IPS-15b (cell line): ENCODE results near the gene PNLIPRP1.

Source experiments
- H3K27me3 ChIP-seq: one replicate; pipeline ENCODE4 v1.6.1; 2013; ENCODE audit warnings: low read length; ENCODE audit not compliant: control insufficient read depth, insufficient read depth
- H3K36me3 ChIP-seq: one replicate; pipeline ENCODE4 v1.6.1; 2013; ENCODE audit warnings: low read length; ENCODE audit not compliant: control insufficient read depth, insufficient read depth
- H3K4me1 ChIP-seq: one replicate; pipeline ENCODE4 v1.6.1; 2013; ENCODE audit warnings: mild to moderate bottlenecking, low read length; ENCODE audit not compliant: control insufficient read depth, insufficient read depth
- H3K4me3 ChIP-seq: one replicate; pipeline ENCODE4 v1.5.1; 2013; ENCODE audit warnings: low read depth, low read length
- H3K9ac ChIP-seq: one replicate; pipeline ENCODE4 v1.6.1; 2013; ENCODE audit warnings: low read depth, mild to moderate bottlenecking, low read length
- H3K9me3 ChIP-seq: one replicate; pipeline ENCODE4 v1.6.1; 2013; ENCODE audit warnings: mild to moderate bottlenecking, low read length; ENCODE audit not compliant: control insufficient read depth, insufficient read depth

Gene PNLIPRP1

DNA sequence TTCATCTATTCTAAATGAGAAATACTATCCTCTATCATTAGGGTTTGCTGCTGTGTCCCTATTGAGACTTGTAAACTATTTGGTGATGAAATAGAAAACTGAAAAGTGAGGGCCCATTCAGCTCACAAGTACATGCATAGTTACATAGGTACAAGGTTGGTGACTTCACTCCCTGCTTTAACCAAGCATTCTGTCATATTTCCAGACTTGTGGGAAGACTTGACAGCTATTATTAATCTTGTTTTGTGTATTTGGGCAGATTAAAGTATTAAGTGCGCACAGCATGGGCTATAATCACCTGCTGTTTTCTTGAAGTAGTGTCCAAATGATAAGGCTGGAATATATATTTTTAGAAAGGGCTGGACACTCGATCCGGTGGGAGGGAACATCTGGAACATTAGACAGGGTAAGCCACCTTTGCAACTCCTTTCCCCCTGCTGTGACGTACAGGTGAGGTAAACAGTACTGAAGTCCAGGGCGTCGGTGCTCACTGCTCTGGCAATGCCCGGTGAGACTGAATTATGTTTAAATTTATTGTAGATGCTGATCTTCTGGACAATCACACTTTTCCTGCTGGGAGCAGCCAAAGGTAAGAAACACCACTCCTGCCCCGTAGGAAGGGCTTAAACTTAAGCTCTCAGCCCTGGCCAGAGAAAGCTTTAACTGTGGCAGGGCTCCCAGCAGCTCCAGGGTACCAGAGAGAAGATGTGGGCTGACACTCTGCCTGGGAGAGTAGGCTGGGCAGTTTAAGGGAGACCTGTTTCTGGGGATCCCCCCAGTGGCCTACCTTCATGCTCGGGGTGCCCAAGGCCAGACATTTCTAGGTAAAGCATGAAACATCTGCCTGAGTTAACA is at the start of gene PNLIPRP1:
TSS of gene PNLIPRP1 (plus strand) at position 370 of the 855 bp plus-strand sequence. CDS start at position 541, 171 bp downstream.
- Histone ChIP-seq H3K9ac (no peak within 1 kb of the TSS), H3K4me3 (no peak within 1 kb of the TSS), H3K4me1 (no peaks in the 10 kb centered on the region), H3K9me3 (no peaks in the 10 kb centered on the region), H3K36me3 (no peaks in the 10 kb centered on the region), H3K27me3 (no peaks in the 10 kb centered on the region)

DNA sequence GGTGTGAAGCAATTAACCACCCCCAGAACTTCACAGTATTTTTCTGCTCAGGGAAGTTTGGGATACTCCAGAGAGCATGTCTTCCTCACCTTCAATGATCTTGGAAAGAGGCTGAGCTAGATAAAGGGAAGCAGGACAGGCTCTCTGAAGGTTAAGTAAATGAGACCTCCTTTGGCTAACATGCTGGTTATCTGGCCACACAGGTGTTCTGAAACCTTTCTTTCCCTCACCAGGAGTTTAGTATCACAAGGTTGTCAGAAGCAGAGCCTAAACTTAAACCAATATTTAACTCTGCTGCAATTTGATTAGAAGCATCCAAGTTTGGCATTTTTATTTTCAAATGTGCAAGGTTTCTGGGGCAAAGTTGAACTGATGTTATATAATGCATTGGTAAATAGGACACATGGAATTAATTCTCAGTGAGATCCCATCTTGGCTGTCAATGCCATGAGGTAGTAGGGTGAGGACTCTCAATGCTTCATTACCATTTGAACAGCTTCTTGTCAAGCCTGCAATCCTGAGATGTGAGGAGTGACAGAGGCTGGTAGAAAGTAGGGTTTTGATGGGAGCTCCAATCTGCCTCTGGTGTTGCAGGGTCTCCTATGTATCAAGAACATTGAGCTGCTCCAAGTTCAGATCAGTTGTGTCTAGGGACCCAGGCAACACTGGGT is 48.6 kb upstream of the PNLIPRP1 start:
- H3K36me3 ChIP-seq, result no peaks in the 10 kb centered on the region
- H3K9ac ChIP-seq, result no peak overlapping the region
- H3K27me3 ChIP-seq, result no peaks in the 10 kb centered on the region
- H3K4me1 ChIP-seq, result peaks cover 4% of the 10 kb centered on the region
- no peaks in the 10 kb centered on the region for H3K9me3 ChIP-seq
- H3K4me3 ChIP-seq, result no peak overlapping the region

GRCh38 chr10:116545122-116545521 is 45.6 kb upstream of the PNLIPRP1 start:
- no peak overlapping the region for H3K4me3 ChIP-seq
- no peaks in the 10 kb centered on the region for H3K9me3 ChIP-seq
- H3K36me3 ChIP-seq, result no peaks in the 10 kb centered on the region
- H3K4me1 ChIP-seq, result peaks cover 4% of the 10 kb centered on the region
- H3K9ac ChIP-seq, result no peak overlapping the region
- H3K27me3 ChIP-seq, result no peaks in the 10 kb centered on the region

DNA sequence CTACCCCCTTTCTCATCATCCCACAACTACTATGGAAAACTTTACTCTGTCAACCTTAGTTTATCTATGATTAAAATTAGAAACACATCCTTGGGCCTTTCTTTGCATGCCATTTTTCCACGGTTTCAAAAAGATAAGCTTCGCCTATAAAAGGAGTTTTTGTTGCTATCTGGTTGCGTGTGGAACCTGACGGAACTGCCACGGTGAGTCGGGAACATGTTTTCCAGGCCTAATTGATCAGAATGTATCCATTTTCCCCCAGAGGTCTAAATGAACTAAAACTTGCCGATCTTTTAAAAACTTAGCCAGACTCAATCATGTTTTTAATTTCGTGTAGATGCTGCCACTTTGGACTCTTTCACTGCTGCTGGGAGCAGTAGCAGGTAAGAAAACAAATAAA is 45.0 kb upstream of the PNLIPRP1 start, which contains the start of gene PNLIP:
TSS of gene PNLIP (plus strand) at position 176 of the 400 bp plus-strand sequence. CDS start at position 338, 162 bp downstream.
- no peak within 1 kb of the TSS for H3K9ac ChIP-seq
- H3K4me1 ChIP-seq, result peaks cover 4% of the 10 kb centered on the region
- no peaks in the 10 kb centered on the region for H3K9me3 ChIP-seq
- no peak within 1 kb of the TSS for H3K4me3 ChIP-seq
- H3K36me3 ChIP-seq, result no peaks in the 10 kb centered on the region
- no peaks in the 10 kb centered on the region for H3K27me3 ChIP-seq

DNA sequence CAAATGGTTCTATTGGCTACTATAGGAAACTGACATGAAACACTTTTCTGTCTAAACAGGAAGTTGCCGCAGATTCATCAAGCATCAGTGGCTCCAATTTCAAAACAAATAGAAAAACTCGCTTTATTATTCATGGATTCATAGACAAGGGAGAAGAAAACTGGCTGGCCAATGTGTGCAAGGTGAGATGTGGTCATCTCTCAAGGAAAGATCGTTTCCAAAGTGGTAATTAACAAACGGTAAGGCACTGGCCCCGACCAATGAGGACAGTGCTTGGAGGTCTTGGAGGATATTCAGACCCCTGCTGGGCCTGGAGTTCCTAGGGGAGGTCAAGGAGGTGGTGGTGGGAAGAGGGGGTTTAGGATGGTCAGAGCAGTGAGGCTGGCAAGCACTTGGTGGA is 42.5 kb upstream of the PNLIPRP1 start:
- H3K9me3 ChIP-seq, result no peaks in the 10 kb centered on the region
- no peaks in the 10 kb centered on the region for H3K36me3 ChIP-seq
- no peaks in the 10 kb centered on the region for H3K4me1 ChIP-seq
- H3K27me3 ChIP-seq, result no peaks in the 10 kb centered on the region
- no peak overlapping the region for H3K4me3 ChIP-seq
- no peak overlapping the region for H3K9ac ChIP-seq

- no peaks in the 10 kb centered on the region for H3K9me3 ChIP-seq
- no peaks in the 10 kb centered on the region for H3K36me3 ChIP-seq
- no peak overlapping the region for H3K4me3 ChIP-seq
- H3K4me1 ChIP-seq, result peaks cover 4% of the 10 kb centered on the region
- H3K27me3 ChIP-seq, result no peaks in the 10 kb centered on the region
- no peak overlapping the region for H3K9ac ChIP-seq
Observed at GRCh38 chr10:116553378-116553980, 37.3 kb upstream of the PNLIPRP1 start.

GRCh38 chr10:116554628-116555027 is 36.1 kb upstream of the PNLIPRP1 start:
- no peak overlapping the region for H3K4me3 ChIP-seq
- no peaks in the 10 kb centered on the region for H3K9me3 ChIP-seq
- no peaks in the 10 kb centered on the region for H3K36me3 ChIP-seq
- no peaks in the 10 kb centered on the region for H3K27me3 ChIP-seq
- peaks cover 4% of the 10 kb centered on the region for H3K4me1 ChIP-seq
- no peak overlapping the region for H3K9ac ChIP-seq

DNA sequence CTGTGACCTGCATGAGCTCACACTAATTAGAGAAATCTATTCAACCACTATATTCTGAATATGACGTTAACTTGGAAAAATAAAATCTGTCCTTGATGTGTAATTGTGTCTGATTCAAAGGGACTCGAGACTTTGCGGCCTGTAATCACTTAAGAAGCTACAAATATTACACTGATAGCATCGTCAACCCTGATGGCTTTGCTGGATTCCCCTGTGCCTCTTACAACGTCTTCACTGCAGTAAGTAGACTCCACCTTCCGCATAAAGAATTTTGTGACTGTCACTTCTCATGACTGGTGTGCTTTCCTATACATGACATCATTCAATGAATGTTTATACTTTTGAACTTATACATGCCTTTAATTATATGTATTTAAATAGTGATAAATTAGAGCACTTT is 34.9 kb upstream of the PNLIPRP1 start:
- no peaks in the 10 kb centered on the region for H3K9me3 ChIP-seq
- no peaks in the 10 kb centered on the region for H3K27me3 ChIP-seq
- H3K36me3 ChIP-seq, result no peaks in the 10 kb centered on the region
- H3K4me3 ChIP-seq, result no peak overlapping the region
- peaks cover 4% of the 10 kb centered on the region for H3K4me1 ChIP-seq
- no peak overlapping the region for H3K9ac ChIP-seq

DNA sequence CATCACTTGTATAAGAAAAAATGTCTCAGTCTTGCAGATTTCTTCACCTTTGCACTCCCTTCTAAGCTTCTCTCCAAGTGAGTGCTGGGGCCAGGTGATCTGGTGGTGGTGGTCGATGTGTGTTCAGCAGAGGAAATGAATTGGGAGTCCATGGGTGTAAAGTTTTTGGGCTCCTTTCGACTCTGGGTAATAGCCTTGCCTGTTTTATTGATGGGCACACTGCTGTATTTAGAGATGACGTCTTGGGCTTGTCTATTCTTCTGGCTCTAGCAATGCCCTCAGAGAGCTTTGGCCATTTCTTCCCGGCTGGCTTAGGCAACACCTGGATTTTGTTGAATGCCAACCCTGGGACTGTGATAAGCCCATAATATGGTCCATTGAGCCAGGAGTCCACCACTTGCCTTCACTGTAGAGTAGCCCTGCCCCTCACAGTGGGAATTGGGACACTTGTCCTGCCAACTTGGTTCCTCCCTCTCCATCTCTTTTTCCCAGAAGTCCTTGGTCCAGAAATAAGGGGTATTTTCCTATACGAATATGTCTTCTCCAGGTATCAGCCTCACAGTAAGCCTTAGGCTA is 33.4 kb upstream of the PNLIPRP1 start:
- H3K4me1 ChIP-seq, result peaks cover 4% of the 10 kb centered on the region
- H3K27me3 ChIP-seq, result no peaks in the 10 kb centered on the region
- no peaks in the 10 kb centered on the region for H3K36me3 ChIP-seq
- no peak overlapping the region for H3K4me3 ChIP-seq
- H3K9me3 ChIP-seq, result no peaks in the 10 kb centered on the region
- no peak overlapping the region for H3K9ac ChIP-seq

DNA sequence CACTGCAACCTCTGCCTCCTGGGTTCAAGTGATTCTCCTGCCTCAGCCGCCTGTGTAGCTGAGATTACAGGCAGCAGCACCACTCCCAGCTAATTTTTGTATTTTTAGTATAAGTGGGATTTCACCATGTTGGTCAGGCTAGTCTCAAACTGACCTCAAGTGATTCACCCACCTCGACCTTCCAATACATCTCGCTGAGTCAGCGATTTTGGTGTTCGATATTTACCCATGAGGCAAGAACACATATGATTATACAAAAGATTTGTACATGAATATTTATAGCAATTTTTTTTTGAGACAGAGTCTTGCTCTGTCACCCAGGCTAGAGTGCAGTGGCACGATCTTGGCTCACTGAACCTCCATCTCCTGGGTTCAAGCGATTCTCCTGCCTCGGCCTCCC is 25.2 kb upstream of the PNLIPRP1 start:
- Histone ChIP-seq H3K9ac (no peak overlapping the region), H3K27me3 (no peaks in the 10 kb centered on the region), H3K36me3 (no peaks in the 10 kb centered on the region), H3K4me3 (no peak overlapping the region), H3K9me3 (no peaks in the 10 kb centered on the region), H3K4me1 (no peaks in the 10 kb centered on the region)

DNA sequence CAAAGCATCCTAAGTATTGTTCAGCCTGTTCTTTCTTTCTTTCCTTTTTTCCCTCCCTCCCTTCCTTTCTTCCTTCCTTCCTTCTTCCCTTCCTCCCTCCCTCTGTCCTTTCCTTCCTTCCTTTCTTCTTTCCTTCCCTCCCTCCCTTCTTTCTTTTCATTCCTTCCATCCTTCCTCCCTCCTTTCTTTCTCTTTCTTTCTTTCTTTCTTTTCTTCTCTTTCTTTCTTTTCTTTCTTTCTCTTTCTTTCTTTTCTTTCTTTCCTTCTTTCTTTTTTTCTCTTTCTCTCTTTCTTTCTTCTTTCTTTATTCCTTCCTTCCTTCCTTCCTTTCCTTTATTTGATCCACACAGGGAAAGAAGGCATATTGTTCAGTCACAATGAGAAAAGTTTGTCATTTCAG is 23.8 kb upstream of the PNLIPRP1 start:
- Histone ChIP-seq H3K27me3 (no peaks in the 10 kb centered on the region), H3K9ac (no peak overlapping the region), H3K4me1 (no peaks in the 10 kb centered on the region), H3K4me3 (no peak overlapping the region), H3K9me3 (no peaks in the 10 kb centered on the region), H3K36me3 (no peaks in the 10 kb centered on the region)
